ENCODE data around the gene PLCD3.

DNA sequence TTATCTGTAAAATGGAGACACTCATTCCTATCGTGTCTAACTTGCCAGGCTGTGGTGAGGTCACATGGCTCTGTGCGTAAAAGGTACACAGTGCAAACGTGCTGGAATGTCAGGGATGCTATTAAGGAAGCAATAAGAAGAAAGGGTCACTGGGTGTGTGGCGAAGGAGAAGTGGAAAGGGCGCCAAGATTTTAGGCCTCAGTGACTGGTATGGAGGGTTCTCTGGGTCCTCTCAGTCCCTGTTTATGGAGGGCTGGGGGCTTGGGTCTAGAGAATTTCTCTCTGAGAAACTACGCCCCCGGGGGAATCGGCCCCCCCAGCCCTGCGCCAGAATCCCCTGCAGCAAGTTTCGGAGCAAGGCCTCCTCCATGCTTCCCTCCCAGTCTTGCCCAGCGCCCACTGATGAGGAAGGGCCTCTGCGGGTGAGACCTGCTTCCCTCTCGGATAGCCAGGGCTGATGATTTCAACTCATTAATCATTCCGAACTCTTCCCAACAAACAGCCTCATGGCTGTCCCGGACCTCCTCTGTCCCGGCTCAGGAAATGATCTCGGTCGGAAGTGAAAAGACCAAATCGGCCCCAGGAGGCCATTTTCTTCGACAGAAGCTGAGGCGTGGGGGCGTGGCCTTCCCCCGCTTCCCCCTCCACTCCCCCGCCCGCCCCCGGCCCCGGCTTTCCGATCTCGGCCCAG is 14.7 kb upstream of the PLCD3 start:
- TF ChIP-seq, protein P1, sequence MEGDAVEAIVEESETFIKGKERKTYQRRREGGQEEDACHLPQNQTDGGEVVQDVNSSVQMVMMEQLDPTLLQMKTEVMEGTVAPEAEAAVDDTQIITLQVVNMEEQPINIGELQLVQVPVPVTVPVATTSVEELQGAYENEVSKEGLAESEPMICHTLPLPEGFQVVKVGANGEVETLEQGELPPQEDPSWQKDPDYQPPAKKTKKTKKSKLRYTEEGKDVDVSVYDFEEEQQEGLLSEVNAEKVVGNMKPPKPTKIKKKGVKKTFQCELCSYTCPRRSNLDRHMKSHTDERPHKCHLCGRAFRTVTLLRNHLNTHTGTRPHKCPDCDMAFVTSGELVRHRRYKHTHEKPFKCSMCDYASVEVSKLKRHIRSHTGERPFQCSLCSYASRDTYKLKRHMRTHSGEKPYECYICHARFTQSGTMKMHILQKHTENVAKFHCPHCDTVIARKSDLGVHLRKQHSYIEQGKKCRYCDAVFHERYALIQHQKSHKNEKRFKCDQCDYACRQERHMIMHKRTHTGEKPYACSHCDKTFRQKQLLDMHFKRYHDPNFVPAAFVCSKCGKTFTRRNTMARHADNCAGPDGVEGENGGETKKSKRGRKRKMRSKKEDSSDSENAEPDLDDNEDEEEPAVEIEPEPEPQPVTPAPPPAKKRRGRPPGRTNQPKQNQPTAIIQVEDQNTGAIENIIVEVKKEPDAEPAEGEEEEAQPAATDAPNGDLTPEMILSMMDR (IDR thresholded peaks at IDR 0.05): no peak
- peak; percentile 61 to 81 for TF ChIP-seq POLR2A (IDR thresholded peaks at IDR 0.05)

Measured in Peyer's patch (tissue), 4 donors.